ENCODE measurements around the gene KIR2DL3.

GRCh38 chr19:54790711-54791110 is 52.4 kb downstream of the KIR2DL3 start:
- no peak for TF ChIP-seq CTCF (conservative IDR thresholded peaks at IDR 0.05 in 1 of 2, IDR thresholded peaks at IDR 0.05 in 1 of 2; ENCODE audit: extremely low read depth in 1 of 2, insufficient read depth in 1 of 2, low read depth in 1 of 2, low read length in 2 of 2)
- TF ChIP-seq EZH2 (IDR thresholded peaks at IDR 0.05; ENCODE audit: borderline replicate concordance, low read length), result no peak

All from mammary epithelial cell (primary cell).